ENCODE results near the gene DBP.

DNA sequence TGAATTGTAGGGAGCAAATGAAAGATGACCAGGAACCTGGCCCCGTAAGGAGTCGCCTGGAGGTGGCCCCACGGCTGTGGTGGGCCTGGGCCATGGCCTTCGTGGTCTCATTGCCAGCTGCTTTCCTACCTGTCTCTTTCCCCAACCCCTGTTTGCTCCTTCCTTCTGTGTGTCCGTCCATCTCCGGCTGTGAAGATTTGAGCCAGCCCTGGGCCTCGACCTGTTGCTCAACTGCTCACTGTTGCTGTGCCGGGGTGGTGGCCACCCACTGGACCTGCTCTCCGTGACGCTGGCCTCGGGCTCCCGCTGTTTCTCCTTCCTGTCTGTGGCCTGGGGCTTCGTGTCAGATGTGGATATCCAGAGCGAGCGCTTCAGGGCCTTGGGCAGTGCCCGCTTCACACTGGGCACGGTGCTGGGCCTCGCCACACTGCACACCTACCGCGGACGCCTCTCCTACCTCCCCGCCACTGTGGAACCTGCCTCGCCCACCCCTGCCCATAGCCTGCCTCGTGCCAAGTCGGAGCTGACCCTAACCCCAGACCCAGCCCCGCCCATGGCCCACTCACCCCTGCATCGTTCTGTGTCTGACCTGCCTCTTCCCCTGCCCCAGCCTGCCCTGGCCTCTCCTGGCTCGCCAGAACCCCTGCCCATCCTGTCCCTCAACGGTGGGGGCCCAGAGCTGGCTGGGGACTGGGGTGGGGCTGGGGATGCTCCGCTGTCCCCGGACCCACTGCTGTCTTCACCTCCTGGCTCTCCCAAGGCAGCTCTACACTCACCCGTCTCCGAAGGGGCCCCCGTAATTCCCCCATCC lies 8.5 kb downstream of the DBP start:
- TF ChIP-seq ZNF114 (CRISPR knock-in tag; IDR thresholded peaks at IDR 0.05) (no peak), EZH2 (IDR thresholded peaks at IDR 0.05; ENCODE audit: low read depth, unreplicated experiment) (no peak), POLR2AphosphoS5 (IDR thresholded peaks at IDR 0.05; ENCODE audit: low read depth) (no peak), JUNB (IDR thresholded peaks at IDR 0.05; ENCODE audit: unreplicated experiment) (no peak), EZH2phosphoT487 (IDR thresholded peaks at IDR 0.05; ENCODE audit: unreplicated experiment) (no peak), CREB1 (CRISPR knock-in tag; IDR thresholded peaks at IDR 0.05; ENCODE audit: low read depth) (no peak), NANOG (IDR thresholded peaks at IDR 0.05; ENCODE audit: borderline replicate concordance) (no peak), STAT1 (IDR thresholded peaks at IDR 0.05; ENCODE audit: unreplicated experiment) (no peak)
- TF ChIP-seq, protein P1, sequence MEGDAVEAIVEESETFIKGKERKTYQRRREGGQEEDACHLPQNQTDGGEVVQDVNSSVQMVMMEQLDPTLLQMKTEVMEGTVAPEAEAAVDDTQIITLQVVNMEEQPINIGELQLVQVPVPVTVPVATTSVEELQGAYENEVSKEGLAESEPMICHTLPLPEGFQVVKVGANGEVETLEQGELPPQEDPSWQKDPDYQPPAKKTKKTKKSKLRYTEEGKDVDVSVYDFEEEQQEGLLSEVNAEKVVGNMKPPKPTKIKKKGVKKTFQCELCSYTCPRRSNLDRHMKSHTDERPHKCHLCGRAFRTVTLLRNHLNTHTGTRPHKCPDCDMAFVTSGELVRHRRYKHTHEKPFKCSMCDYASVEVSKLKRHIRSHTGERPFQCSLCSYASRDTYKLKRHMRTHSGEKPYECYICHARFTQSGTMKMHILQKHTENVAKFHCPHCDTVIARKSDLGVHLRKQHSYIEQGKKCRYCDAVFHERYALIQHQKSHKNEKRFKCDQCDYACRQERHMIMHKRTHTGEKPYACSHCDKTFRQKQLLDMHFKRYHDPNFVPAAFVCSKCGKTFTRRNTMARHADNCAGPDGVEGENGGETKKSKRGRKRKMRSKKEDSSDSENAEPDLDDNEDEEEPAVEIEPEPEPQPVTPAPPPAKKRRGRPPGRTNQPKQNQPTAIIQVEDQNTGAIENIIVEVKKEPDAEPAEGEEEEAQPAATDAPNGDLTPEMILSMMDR (conservative IDR thresholded peaks at IDR 0.05; ENCODE audit: low read depth in 2 of 2) = no peak
- TF ChIP-seq, protein P2, sequence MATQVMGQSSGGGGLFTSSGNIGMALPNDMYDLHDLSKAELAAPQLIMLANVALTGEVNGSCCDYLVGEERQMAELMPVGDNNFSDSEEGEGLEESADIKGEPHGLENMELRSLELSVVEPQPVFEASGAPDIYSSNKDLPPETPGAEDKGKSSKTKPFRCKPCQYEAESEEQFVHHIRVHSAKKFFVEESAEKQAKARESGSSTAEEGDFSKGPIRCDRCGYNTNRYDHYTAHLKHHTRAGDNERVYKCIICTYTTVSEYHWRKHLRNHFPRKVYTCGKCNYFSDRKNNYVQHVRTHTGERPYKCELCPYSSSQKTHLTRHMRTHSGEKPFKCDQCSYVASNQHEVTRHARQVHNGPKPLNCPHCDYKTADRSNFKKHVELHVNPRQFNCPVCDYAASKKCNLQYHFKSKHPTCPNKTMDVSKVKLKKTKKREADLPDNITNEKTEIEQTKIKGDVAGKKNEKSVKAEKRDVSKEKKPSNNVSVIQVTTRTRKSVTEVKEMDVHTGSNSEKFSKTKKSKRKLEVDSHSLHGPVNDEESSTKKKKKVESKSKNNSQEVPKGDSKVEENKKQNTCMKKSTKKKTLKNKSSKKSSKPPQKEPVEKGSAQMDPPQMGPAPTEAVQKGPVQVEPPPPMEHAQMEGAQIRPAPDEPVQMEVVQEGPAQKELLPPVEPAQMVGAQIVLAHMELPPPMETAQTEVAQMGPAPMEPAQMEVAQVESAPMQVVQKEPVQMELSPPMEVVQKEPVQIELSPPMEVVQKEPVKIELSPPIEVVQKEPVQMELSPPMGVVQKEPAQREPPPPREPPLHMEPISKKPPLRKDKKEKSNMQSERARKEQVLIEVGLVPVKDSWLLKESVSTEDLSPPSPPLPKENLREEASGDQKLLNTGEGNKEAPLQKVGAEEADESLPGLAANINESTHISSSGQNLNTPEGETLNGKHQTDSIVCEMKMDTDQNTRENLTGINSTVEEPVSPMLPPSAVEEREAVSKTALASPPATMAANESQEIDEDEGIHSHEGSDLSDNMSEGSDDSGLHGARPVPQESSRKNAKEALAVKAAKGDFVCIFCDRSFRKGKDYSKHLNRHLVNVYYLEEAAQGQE (IDR thresholded peaks at IDR 0.05; ENCODE audit: unreplicated experiment) = no peak
- TF ChIP-seq, protein P3, sequence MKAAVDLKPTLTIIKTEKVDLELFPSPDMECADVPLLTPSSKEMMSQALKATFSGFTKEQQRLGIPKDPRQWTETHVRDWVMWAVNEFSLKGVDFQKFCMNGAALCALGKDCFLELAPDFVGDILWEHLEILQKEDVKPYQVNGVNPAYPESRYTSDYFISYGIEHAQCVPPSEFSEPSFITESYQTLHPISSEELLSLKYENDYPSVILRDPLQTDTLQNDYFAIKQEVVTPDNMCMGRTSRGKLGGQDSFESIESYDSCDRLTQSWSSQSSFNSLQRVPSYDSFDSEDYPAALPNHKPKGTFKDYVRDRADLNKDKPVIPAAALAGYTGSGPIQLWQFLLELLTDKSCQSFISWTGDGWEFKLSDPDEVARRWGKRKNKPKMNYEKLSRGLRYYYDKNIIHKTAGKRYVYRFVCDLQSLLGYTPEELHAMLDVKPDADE (IDR thresholded peaks at IDR 0.05) = no peak

Data from GM23338 (cell line).